Activated CD4-positive, alpha-beta memory T cell treated with anti-CD3 and anti-CD28 coated beads, Interleukin-2, amount 10 ng/mL, durations not matched to agents 7 days and 5 days (primary cell): ENCODE data around the gene CAMK2G. TPM values are rescaled to one million over a fixed set of nuclear protein-coding genes. Genes with fewer than 3 reads are reported as not detected.

Source experiments
- CTCF ChIA-PET: fragments of 350-600 bp; sonication (Branson Sonifier 250); formaldehyde crosslinking; loops from one replicate; lab custom pipeline; 2021; ENCODE audit warnings: antibody characterized with exemption, inconsistent platforms; lab: Charles Lee
- POLR2A ChIA-PET: fragments of 350-600 bp; sonication (Branson Sonifier 250); formaldehyde crosslinking; loops from one replicate; lab custom pipeline; 2021; ENCODE audit warnings: antibody characterized with exemption; lab: Charles Lee
- DNase-seq: peaks from one replicate; pipeline ENCODE4 v3.0.0-alpha.2; 2020
- H3K27ac Mint-ChIP-seq: one replicate; pipeline ENCODE4 v1.8.0; 2021; ENCODE audit warnings: mild to moderate bottlenecking, mixed read lengths
- H3K27me3 Mint-ChIP-seq: one replicate; pipeline ENCODE4 v1.8.0; 2021; ENCODE audit warnings: mixed read lengths
- H3K36me3 Mint-ChIP-seq: one replicate; pipeline ENCODE4 v1.8.0; 2021; ENCODE audit warnings: low read depth, mixed read lengths
- H3K4me1 Mint-ChIP-seq: one replicate; pipeline ENCODE4 v1.8.0; 2021; ENCODE audit warnings: mixed read lengths
- H3K4me3 Mint-ChIP-seq: one replicate; pipeline ENCODE4 v1.8.0; 2021; ENCODE audit warnings: mild to moderate bottlenecking, mixed read lengths
- H3K9me3 Mint-ChIP-seq: one replicate; pipeline ENCODE4 v1.8.0; 2021; ENCODE audit warnings: mixed read lengths
- total RNA-seq, 2 experiments: library from RNA; stranded (reverse); gene quantifications; one replicate each; pipeline ENCODE4 v1.2.3, GENCODE V29; 2021

The CAMK2G gene
- total RNA-seq, 2 experiments from 2014 or later = 46.4 to 48.5 TPM

- ChIA-PET CTCF (interaction anchor here (0.8 to 16.3 kb wide), 4 partner anchors 9 to 28 kb away, joined by 4 to 350 read pairs (median 88); no protein-coding TSS in a partner anchor), POLR2A (interaction anchor here (0.6 to 4.0 kb wide), 5 partner anchors 11 to 66 kb away, joined by 3 to 55 read pairs (median 3); no protein-coding TSS in a partner anchor)
- Mint-ChIP-seq H3K36me3 (peaks cover 13% of the 10 kb centered on the region), H3K9me3 (no peaks in the 10 kb centered on the region), H3K4me3 (no peak overlapping the region), H3K27ac (no peak overlapping the region), H3K4me1 (peaks cover 52% of the 10 kb centered on the region), H3K27me3 (peaks cover 5% of the 10 kb centered on the region)
- DNase-seq = no peak
Measured at GRCh38 chr10:73876971-73877370, 2.6 kb upstream of the CAMK2G start.

GRCh38 chr10:73876566-73876965, 2.2 kb upstream of the CAMK2G start:
- Mint-ChIP-seq H3K27ac (no peak overlapping the region), H3K4me3 (no peak overlapping the region), H3K9me3 (no peaks in the 10 kb centered on the region), H3K4me1 (peaks cover 55% of the 10 kb centered on the region), H3K36me3 (peaks cover 17% of the 10 kb centered on the region), H3K27me3 (peaks cover 5% of the 10 kb centered on the region)
- ChIA-PET CTCF (interaction anchor here (4.2 to 16.3 kb wide), 2 partner anchors 19 to 28 kb away, joined by 66 to 350 read pairs; no protein-coding TSS in a partner anchor), POLR2A (interaction anchor here (0.6 to 1.7 kb wide), 5 partner anchors 11 to 66 kb away, joined by 3 to 4 read pairs (median 3); no protein-coding TSS in a partner anchor)
- no peak for DNase-seq

- Mint-ChIP-seq H3K4me3 (no peak overlapping the region), H3K27me3 (peaks cover 5% of the 10 kb centered on the region), H3K4me1 (peaks cover 57% of the 10 kb centered on the region), H3K27ac (no peak overlapping the region), H3K9me3 (no peaks in the 10 kb centered on the region), H3K36me3 (peaks cover 19% of the 10 kb centered on the region)
- ChIA-PET CTCF (interaction anchor here (16.3 kb wide), 1 partner anchor 27 kb away, joined by 350 read pairs; no protein-coding TSS in a partner anchor), POLR2A (interaction anchor here (1.0 to 1.8 kb wide), 4 partner anchors 10 to 65 kb away, joined by 3 to 6 read pairs (median 4); no protein-coding TSS in a partner anchor)
- no peak for DNase-seq
Measured at GRCh38 chr10:73876157-73876556, 1.8 kb upstream of the CAMK2G start.

- Mint-ChIP-seq H3K9me3 (no peaks in the 10 kb centered on the region), H3K4me3 (peak overlapping the region; percentile 64), H3K36me3 (peaks cover 29% of the 10 kb centered on the region), H3K4me1 (peaks cover 62% of the 10 kb centered on the region), H3K27ac (peak overlapping the region; percentile 6), H3K27me3 (peaks cover 5% of the 10 kb centered on the region)
- ChIA-PET POLR2A (interaction anchor here (0.8 to 2.6 kb wide), 10 partner anchors 10 to 93 kb away, joined by 3 to 36 read pairs (median 5); partner anchors contain the start of genes CHCHD1 and ZSWIM8), CTCF (interaction anchor here (1.2 to 16.3 kb wide), 4 partner anchors 11 to 66 kb away, joined by 4 to 350 read pairs (median 6); no protein-coding TSS in a partner anchor)
- no peak for DNase-seq
Measured at GRCh38 chr10:73875139-73875475, 752 bp upstream of the CAMK2G start.

- POLR2A ChIA-PET = interaction anchor here (0.6 to 2.6 kb wide), 8 partner anchors 9 to 130 kb away, joined by 3 to 36 read pairs (median 6); partner anchors contain the start of genes SEC24C and ZSWIM8
- peaks cover 5% of the 10 kb centered on the region for H3K27me3 Mint-ChIP-seq
- peaks cover 55% of the 10 kb centered on the region for H3K4me1 Mint-ChIP-seq
- no peak overlapping the region for H3K27ac Mint-ChIP-seq
- peaks cover 33% of the 10 kb centered on the region for H3K36me3 Mint-ChIP-seq
- no peak for DNase-seq
- no peaks in the 10 kb centered on the region for H3K9me3 Mint-ChIP-seq
- peak overlapping the region; percentile 53 for H3K4me3 Mint-ChIP-seq
- CTCF ChIA-PET = interaction anchor here (0.7 to 16.3 kb wide), 3 partner anchors 8 to 25 kb away, joined by 3 to 350 read pairs (median 4); no protein-coding TSS in a partner anchor
Measured at GRCh38 chr10:73873838-73874215, 528 bp downstream of the CAMK2G start.

GRCh38 chr10:73873142-73873837, 1.1 kb downstream of the CAMK2G start:
- Mint-ChIP-seq H3K27me3 (peaks cover 5% of the 10 kb centered on the region), H3K36me3 (peaks cover 37% of the 10 kb centered on the region), H3K9me3 (no peaks in the 10 kb centered on the region), H3K27ac (peak overlapping the region; percentile 54), H3K4me1 (peaks cover 58% of the 10 kb centered on the region), H3K4me3 (peak overlapping the region; percentile 74)
- DNase-seq = no peak
- ChIA-PET CTCF (interaction anchor here (16.3 kb wide), 1 partner anchor 25 kb away, joined by 350 read pairs; no protein-coding TSS in a partner anchor), POLR2A (interaction anchor here (1.0 to 2.6 kb wide), 5 partner anchors 8 to 130 kb away, joined by 3 to 36 read pairs (median 6); partner anchors contain the start of gene SEC24C)

GRCh38 chr10:73872190-73872710, 2.1 kb downstream of the CAMK2G start:
- Mint-ChIP-seq H3K4me1 (peaks cover 61% of the 10 kb centered on the region), H3K36me3 (peaks cover 37% of the 10 kb centered on the region)
- POLR2A ChIA-PET = interaction anchor here (1.2 to 1.5 kb wide), 2 partner anchors 11 to 23 kb away, joined by 3 to 5 read pairs; no protein-coding TSS in a partner anchor

GRCh38 chr10:73871295-73872189, 2.8 kb downstream of the CAMK2G start:
- H3K36me3 Mint-ChIP-seq = peaks cover 41% of the 10 kb centered on the region
- no peaks in the 10 kb centered on the region for H3K27me3 Mint-ChIP-seq
- DNase-seq = no peak
- no peaks in the 10 kb centered on the region for H3K9me3 Mint-ChIP-seq
- H3K4me1 Mint-ChIP-seq = peaks cover 64% of the 10 kb centered on the region
- ChIA-PET POLR2A (interaction anchor here (1.2 to 1.5 kb wide), 2 partner anchors 10 to 22 kb away, joined by 3 to 5 read pairs; no protein-coding TSS in a partner anchor), CTCF (interaction anchor here (1.3 kb wide), 1 partner anchor 9 kb away, joined by 3 read pairs; no protein-coding TSS in a partner anchor)
- H3K27ac Mint-ChIP-seq = no peak overlapping the region
- peak overlapping the region; percentile 74 for H3K4me3 Mint-ChIP-seq

More at GRCh38 chr10:73872190-73872710, 2.1 kb downstream of the CAMK2G start:
- Mint-ChIP-seq H3K27ac (no peak overlapping the region), H3K27me3 (peaks cover 3% of the 10 kb centered on the region), H3K4me3 (peak overlapping the region; percentile 74), H3K9me3 (no peaks in the 10 kb centered on the region)
- CTCF ChIA-PET = interaction anchor here (1.3 kb wide), 1 partner anchor 10 kb away, joined by 3 read pairs; no protein-coding TSS in a partner anchor
- no peak for DNase-seq

GRCh38 chr10:73868655-73869195, 5.6 kb downstream of the CAMK2G start:
- Mint-ChIP-seq H3K4me1 (peaks cover 83% of the 10 kb centered on the region), H3K27me3 (no peaks in the 10 kb centered on the region), H3K36me3 (peaks cover 60% of the 10 kb centered on the region), H3K9me3 (no peaks in the 10 kb centered on the region), H3K4me3 (no peak overlapping the region), H3K27ac (peak overlapping the region; percentile 8)
- DNase-seq = no peak
- CTCF ChIA-PET = interaction anchor here (0.7 to 9.9 kb wide), 3 partner anchors 10 to 72 kb away, joined by 3 to 111 read pairs (median 6); no protein-coding TSS in a partner anchor
- POLR2A ChIA-PET = interaction anchor here (1.2 to 1.5 kb wide), 3 partner anchors 9 to 12 kb away, joined by 3 to 6 read pairs (median 4); no protein-coding TSS in a partner anchor

GRCh38 chr10:73867871-73868631, 6.3 kb downstream of the CAMK2G start:
- peak overlapping the region; percentile 47 for H3K27ac Mint-ChIP-seq
- POLR2A ChIA-PET = interaction anchor here (1.4 to 1.5 kb wide), 2 partner anchors 9 to 11 kb away, joined by 4 to 6 read pairs; no protein-coding TSS in a partner anchor

More at GRCh38 chr10:73867871-73868631, 6.3 kb downstream of the CAMK2G start:
- Mint-ChIP-seq H3K4me3 (no peak overlapping the region), H3K36me3 (peaks cover 65% of the 10 kb centered on the region), H3K9me3 (no peaks in the 10 kb centered on the region), H3K4me1 (peaks cover 85% of the 10 kb centered on the region), H3K27me3 (no peaks in the 10 kb centered on the region)
- no peak for DNase-seq
- CTCF ChIA-PET = interaction anchor here (2.2 to 9.9 kb wide), 2 partner anchors 11 to 18 kb away, joined by 6 to 111 read pairs; no protein-coding TSS in a partner anchor
